MCF 10A (cell line): ENCODE measurements around the gene GRM7. TPM values are rescaled to one million over a fixed set of nuclear protein-coding genes. Genes with fewer than 3 reads are reported as not detected.

Source experiments
- BruUV-seq: library from RNA; stranded (reverse); fragments of 400-500 nt; replicated peaks from 2 replicates; lab custom pipeline; 2021; lab: Mats Ljungman, UMichigan
- CTCF ChIA-PET: fragments of 300-600 bp; sonication (Branson Sonifier 250); formaldehyde crosslinking; extraction: SDS; loops from one replicate; lab custom pipeline; 2021; ENCODE audit warnings: antibody characterized with exemption, inconsistent platforms; lab: Yijun Ruan, JAX
- POLR2A ChIA-PET: fragments of 300-600, 350-650 bp; sonication (Branson Sonifier 250); formaldehyde crosslinking; extraction: SDS; loops from one replicate; lab custom pipeline; 2020; ENCODE audit warnings: antibody characterized with exemption, inconsistent platforms; lab: Yijun Ruan, JAX
- DNase-seq: peaks from one replicate; pipeline ENCODE4 v3.0.0-alpha.2; 2018; ENCODE audit not compliant: unreplicated experiment
- H3K27ac Mint-ChIP-seq: one replicate; pipeline ENCODE4 v1.8.0; 2022; ENCODE audit warnings: mild to moderate bottlenecking, low read depth, mixed read lengths; ENCODE audit not compliant: unreplicated experiment
- H3K27me3 Mint-ChIP-seq: one replicate; pipeline ENCODE4 v1.8.0; 2022; ENCODE audit warnings: mixed read lengths; ENCODE audit not compliant: insufficient read depth, unreplicated experiment
- H3K36me3 Mint-ChIP-seq: one replicate; pipeline ENCODE4 v1.8.0; 2022; ENCODE audit warnings: mild to moderate bottlenecking, moderate library complexity, mixed read lengths; ENCODE audit not compliant: insufficient read depth, unreplicated experiment
- H3K4me1 Mint-ChIP-seq: one replicate; pipeline ENCODE4 v1.8.0; 2022; ENCODE audit warnings: mixed read lengths; ENCODE audit not compliant: insufficient read depth, unreplicated experiment
- H3K4me3 Mint-ChIP-seq: one replicate; pipeline ENCODE4 v1.8.0; 2022; ENCODE audit warnings: mild to moderate bottlenecking, moderate library complexity, mixed read lengths; ENCODE audit not compliant: unreplicated experiment
- H3K9me3 Mint-ChIP-seq: one replicate; pipeline ENCODE4 v1.8.0; 2022; ENCODE audit warnings: mixed read lengths; ENCODE audit not compliant: unreplicated experiment
- intact Hi-C: fragments of 100-400 bp; cut with micrococcal nuclease; formaldehyde crosslinking; loops from 2 replicates; pipeline ENCODE4 v1.14.1; 2022
- total RNA-seq: library from RNA; stranded (reverse); gene quantifications from 2 replicates; pipeline ENCODE4 v1.2.3, GENCODE V29; 2022
- TF ChIP-seq, protein P1 (sequence below): fragments of 200-600 bp; IDR thresholded peaks from one replicate; pipeline ENCODE4 v1.8.0; 2022; ENCODE audit warnings: antibody characterized with exemption, mild to moderate bottlenecking; ENCODE audit not compliant: unreplicated experiment

GRM7 gene
- total RNA-seq, 1 experiment from 2014 or later = not detected

DNA sequence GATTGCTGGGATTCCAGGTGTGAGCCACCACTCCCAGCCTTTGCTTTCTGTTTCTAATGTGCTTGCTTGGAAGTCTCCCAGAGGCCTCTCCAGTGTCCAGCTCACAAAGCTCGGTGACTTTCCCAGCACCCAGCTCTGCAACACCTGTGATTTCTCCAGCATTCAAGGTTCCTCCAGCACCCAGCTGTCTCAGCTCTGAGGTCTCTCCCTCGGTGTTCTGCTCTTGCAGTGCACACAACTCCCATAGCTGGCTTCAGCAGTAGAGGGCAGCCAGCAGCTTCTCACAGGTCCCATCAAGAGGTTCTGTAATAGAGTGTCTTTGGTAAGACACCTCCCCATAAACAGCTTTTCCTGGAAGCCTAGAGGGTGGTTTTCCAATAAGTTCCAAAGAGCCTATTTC lies 75.1 kb downstream of the GRM7 start:
- Mint-ChIP-seq H3K27me3 (no peaks in the 10 kb centered on the region), H3K36me3 (no peaks in the 10 kb centered on the region), H3K9me3 (peaks cover 8% of the 10 kb centered on the region), H3K27ac (no peak overlapping the region), H3K4me1 (no peaks in the 10 kb centered on the region), H3K4me3 (no peak overlapping the region)
- intact Hi-C loops = no loop called here
- ChIA-PET POLR2A (no interaction called here), CTCF (interaction anchor here (0.6 to 1.4 kb wide), 5 partner anchors 14 to 1405 kb away, joined by 3 to 4 read pairs (median 3); no protein-coding TSS in a partner anchor)
- no peak for DNase-seq
- no TSS peak for BruUV-seq
- TF ChIP-seq, protein P1, sequence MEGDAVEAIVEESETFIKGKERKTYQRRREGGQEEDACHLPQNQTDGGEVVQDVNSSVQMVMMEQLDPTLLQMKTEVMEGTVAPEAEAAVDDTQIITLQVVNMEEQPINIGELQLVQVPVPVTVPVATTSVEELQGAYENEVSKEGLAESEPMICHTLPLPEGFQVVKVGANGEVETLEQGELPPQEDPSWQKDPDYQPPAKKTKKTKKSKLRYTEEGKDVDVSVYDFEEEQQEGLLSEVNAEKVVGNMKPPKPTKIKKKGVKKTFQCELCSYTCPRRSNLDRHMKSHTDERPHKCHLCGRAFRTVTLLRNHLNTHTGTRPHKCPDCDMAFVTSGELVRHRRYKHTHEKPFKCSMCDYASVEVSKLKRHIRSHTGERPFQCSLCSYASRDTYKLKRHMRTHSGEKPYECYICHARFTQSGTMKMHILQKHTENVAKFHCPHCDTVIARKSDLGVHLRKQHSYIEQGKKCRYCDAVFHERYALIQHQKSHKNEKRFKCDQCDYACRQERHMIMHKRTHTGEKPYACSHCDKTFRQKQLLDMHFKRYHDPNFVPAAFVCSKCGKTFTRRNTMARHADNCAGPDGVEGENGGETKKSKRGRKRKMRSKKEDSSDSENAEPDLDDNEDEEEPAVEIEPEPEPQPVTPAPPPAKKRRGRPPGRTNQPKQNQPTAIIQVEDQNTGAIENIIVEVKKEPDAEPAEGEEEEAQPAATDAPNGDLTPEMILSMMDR = no peak

GRCh38 chr3:6962801-6963200 lies 101.9 kb downstream of the GRM7 start:
- Mint-ChIP-seq H3K4me3 (no peak overlapping the region), H3K36me3 (no peaks in the 10 kb centered on the region), H3K9me3 (no peaks in the 10 kb centered on the region), H3K27ac (no peak overlapping the region), H3K4me1 (no peaks in the 10 kb centered on the region), H3K27me3 (no peaks in the 10 kb centered on the region)
- ChIA-PET CTCF (interaction anchor here (0.7 kb wide), 1 partner anchor 146 kb away, joined by 3 read pairs; no protein-coding TSS in a partner anchor), POLR2A (no interaction called here)
- no TSS peak for BruUV-seq
- no peak for DNase-seq
- TF ChIP-seq, protein P1 = no peak
- intact Hi-C loops = no loop called here

DNA sequence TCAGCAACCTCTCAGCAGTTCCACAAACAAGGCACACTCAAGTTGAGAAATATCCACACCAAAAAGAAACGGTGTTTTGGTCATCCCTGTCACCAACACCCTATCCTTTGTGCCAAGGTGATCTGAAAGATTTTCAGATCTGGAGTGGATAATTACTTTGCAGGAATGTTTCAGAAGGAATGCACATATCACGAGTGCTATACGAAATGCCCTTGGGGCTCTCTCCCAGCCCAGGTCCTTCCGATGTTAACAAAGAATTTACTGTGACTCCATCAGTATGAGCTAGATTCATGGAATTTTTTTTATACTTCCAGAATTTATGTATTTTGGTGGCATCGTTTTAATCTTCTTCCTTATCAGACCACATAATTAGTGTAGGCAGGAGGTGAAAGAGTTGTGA lies 105.0 kb downstream of the GRM7 start:
- intact Hi-C loops = no loop called here
- no peak overlapping the region for H3K27ac Mint-ChIP-seq
- no peaks in the 10 kb centered on the region for H3K9me3 Mint-ChIP-seq
- ChIA-PET POLR2A (no interaction called here), CTCF (no interaction called here)
- TF ChIP-seq, protein P1 = no peak
- DNase-seq = no peak
- no peaks in the 10 kb centered on the region for H3K36me3 Mint-ChIP-seq
- H3K27me3 Mint-ChIP-seq = no peaks in the 10 kb centered on the region
- peaks cover 5% of the 10 kb centered on the region for H3K4me1 Mint-ChIP-seq
- BruUV-seq = no TSS peak
- no peak overlapping the region for H3K4me3 Mint-ChIP-seq

GRCh38 chr3:6971933-6972332 lies 111.0 kb downstream of the GRM7 start:
- Mint-ChIP-seq H3K4me3 (no peak overlapping the region), H3K9me3 (no peaks in the 10 kb centered on the region), H3K27ac (no peak overlapping the region), H3K27me3 (no peaks in the 10 kb centered on the region), H3K36me3 (no peaks in the 10 kb centered on the region), H3K4me1 (peaks cover 5% of the 10 kb centered on the region)
- intact Hi-C loops = no loop called here
- ChIA-PET CTCF (no interaction called here), POLR2A (interaction anchor here (0.7 kb wide), 1 partner anchor 94 kb away, joined by 3 read pairs; no protein-coding TSS in a partner anchor)
- TF ChIP-seq, protein P1 = no peak
- BruUV-seq = no TSS peak
- no peak for DNase-seq
